Endothelial cell of umbilical vein (primary cell): Measurements from ENCODE around the gene IBA57. TPM values are rescaled to one million over a fixed set of nuclear protein-coding genes. Genes with fewer than 3 reads are reported as not detected.

Source experiments
- BruUV-seq: library from RNA; stranded (reverse); fragments of 400-500 nt; replicated peaks from 2 replicates; lab custom pipeline; 2021; lab: Mats Ljungman, UMichigan
- CTCF ChIA-PET: fragments of 300-600, 350-600 bp; sonication (Branson Sonifier 250); formaldehyde crosslinking; loops from one replicate; lab custom pipeline; 2021; ENCODE audit warnings: antibody characterized with exemption, inconsistent platforms; lab: Charles Lee
- POLR2A ChIA-PET: fragments of 300-600, 350-600 bp; sonication (Branson Sonifier 250); formaldehyde crosslinking; loops from one replicate; lab custom pipeline; 2021; ENCODE audit warnings: antibody characterized with exemption, inconsistent platforms; lab: Charles Lee
- DNase-seq: peaks from one replicate; pipeline ENCODE4 v3.0.0-alpha.2; 2011; ENCODE audit warnings: low read depth, low spot score
- FAIRE-seq: peaks from 2 replicates; lab custom pipeline; 2011; peaks lifted over from hg19 to GRCh38; lab: Jason Lieb, UNC
- H2AFZ ChIP-seq: 2 replicates; pipeline ENCODE4 v1.6.0; 2012; ENCODE audit warnings: low read depth, low read length, control low read depth, inconsistent platforms
- H3K27ac ChIP-seq: 2 replicates; pipeline ENCODE4 v1.5.1; 2011; ENCODE audit warnings: low read depth, mild to moderate bottlenecking, control low read depth, low read length, moderate library complexity; ENCODE audit not compliant: insufficient read depth
- H3K27me3 ChIP-seq, 2 experiments: 2 replicates each; pipeline versions ENCODE4 v1.6.0 to v1.6.1; 2011; ENCODE audit warnings: low read length in 2 of 2, mixed read lengths in 1 of 2; ENCODE audit not compliant: control insufficient read depth in 2 of 2, insufficient read depth in 2 of 2
- H3K36me3 ChIP-seq, 2 experiments: 2 replicates in 1 of 2; 3 replicates in 1 of 2; pipeline ENCODE4 v1.5.1; 2011; ENCODE audit warnings: low read length in 2 of 2, mild to moderate bottlenecking in 1 of 2, moderate library complexity in 1 of 2; ENCODE audit not compliant: control insufficient read depth in 2 of 2, insufficient read depth in 2 of 2; ENCODE audit errors: extremely low read depth in 1 of 2
- H3K4me1 ChIP-seq: 3 replicates; pipeline ENCODE4 v1.5.1; 2011; ENCODE audit warnings: mild to moderate bottlenecking, low read length; ENCODE audit not compliant: control insufficient read depth, insufficient read depth; ENCODE audit errors: extremely low read depth
- H3K4me2 ChIP-seq: 2 replicates; pipeline ENCODE4 v1.6.1; 2011; ENCODE audit warnings: low read length, control low read depth, mixed read lengths; ENCODE audit not compliant: insufficient read depth
- H3K4me3 ChIP-seq, 3 experiments: fragments of 200-600 bp in 1 of 3; sonication (generic), shearing (Covaris generic) in 1 of 3; replicated peaks in 1 of 3; 2 replicates each; pipeline ENCODE4 v1.5.1; 2011 to 2016; ENCODE audit warnings: control low read depth in 3 of 3, low read length in 3 of 3, mild to moderate bottlenecking in 2 of 3, inconsistent platforms in 1 of 3, low read depth in 1 of 3, moderate library complexity in 1 of 3; ENCODE audit not compliant: insufficient read depth in 1 of 3
- H3K79me2 ChIP-seq: 2 replicates; pipeline ENCODE4 v1.6.0; 2012; ENCODE audit warnings: low read length, inconsistent platforms; ENCODE audit not compliant: control insufficient read depth, insufficient read depth
- H3K9ac ChIP-seq: replicated peaks from 2 replicates; pipeline ENCODE3; 2011; ENCODE audit warnings: low read length, control low read depth; ENCODE audit not compliant: insufficient read depth; ENCODE audit errors: extremely low read depth
- H3K9me1 ChIP-seq: replicated peaks from 3 replicates; pipeline ENCODE4 v1.6.0; 2011; ENCODE audit warnings: mild to moderate bottlenecking, low read length; ENCODE audit not compliant: control insufficient read depth, insufficient read depth; ENCODE audit errors: extremely low read depth
- H3K9me3 ChIP-seq: replicated peaks from 2 replicates; pipeline ENCODE4 v1.5.1; 2012; ENCODE audit warnings: low read length, inconsistent platforms; ENCODE audit not compliant: control insufficient read depth, insufficient read depth
- H4K20me1 ChIP-seq: replicated peaks from 2 replicates; pipeline ENCODE3; 2011; ENCODE audit warnings: mild to moderate bottlenecking, low read length; ENCODE audit not compliant: control insufficient read depth, insufficient read depth; ENCODE audit errors: extremely low read depth
- EZH2 ChIP-seq: IDR thresholded peaks from 2 replicates; pipeline ENCODE4 v1.6.1; 2012; ENCODE audit warnings: borderline replicate concordance, low read depth, mild to moderate bottlenecking, moderate library complexity, low read length, inconsistent platforms; ENCODE audit not compliant: severe bottlenecking
- FOS ChIP-seq: IDR thresholded peaks from 2 replicates; pipeline ENCODE4 v1.6.1; 2011; ENCODE audit warnings: mild to moderate bottlenecking, low read length, moderate library complexity, borderline replicate concordance; ENCODE audit not compliant: insufficient read depth
- GATA2 ChIP-seq: IDR thresholded peaks from 2 replicates; pipeline ENCODE4 v1.7.0; 2011; ENCODE audit warnings: low read depth, mild to moderate bottlenecking, moderate library complexity, mixed read lengths, low read length; ENCODE audit not compliant: insufficient read length, insufficient read depth
- JUN ChIP-seq: IDR thresholded peaks from 2 replicates; pipeline ENCODE4 v1.6.1; 2011; ENCODE audit warnings: borderline replicate concordance, low read depth; ENCODE audit not compliant: insufficient read length, insufficient read depth
- MYC ChIP-seq: IDR thresholded peaks from one replicate; pipeline ENCODE4 v1.6.1; 2011; ENCODE audit warnings: mild to moderate bottlenecking, low read depth, low read length
- POLR2A ChIP-seq: IDR thresholded peaks from 2 replicates; pipeline ENCODE4 v1.6.1; 2012; ENCODE audit warnings: low read depth, mild to moderate bottlenecking, control low read depth, low read length
- POLR2AphosphoS5 ChIP-seq: IDR thresholded peaks from 2 replicates; pipeline ENCODE4 v1.6.1; 2012; ENCODE audit warnings: low read depth, mild to moderate bottlenecking, control low read depth, low read length, moderate library complexity; ENCODE audit not compliant: insufficient read depth
- dilution Hi-C: fragments of 300-500 bp; cut with MboI; formaldehyde crosslinking; loops from one replicate; pipeline ENCODE4 v1.15.0; 2019; ENCODE audit warnings: low sequenced_read_pairs; ENCODE audit not compliant: extremely low pct_ligation_motif_present
- intact Hi-C: fragments of 100-400 bp; cut with micrococcal nuclease; formaldehyde crosslinking; loops from one replicate; pipeline ENCODE4 v1.10.0; 2022
- polyA plus RNA-seq, 4 experiments: library from polyadenylated mRNA; depleted of rRNA in 3 of 4; stranded (reverse) in 3 of 4; unstranded in 1 of 4; fragments of >200 nt; gene quantifications; 2 replicates each; pipeline versions ENCODE4 v1.2.1 to v1.2.3, GENCODE V29; 2011 to 2012; ENCODE audit warnings: missing spikeins in 1 of 4
- total RNA-seq: library from RNA; stranded (reverse); gene quantifications from 2 replicates; pipeline ENCODE4 v1.2.3, GENCODE V29; 2021
- TF ChIP-seq, protein P1 (sequence below): IDR thresholded peaks from 2 replicates; pipeline ENCODE4 v1.6.1; 2011; ENCODE audit not compliant: insufficient read depth, insufficient read length
- TF ChIP-seq, protein P2 (sequence below), 2 donors: IDR thresholded peaks; 1 replicate in 1 of 2; 2 replicates in 1 of 2; pipeline ENCODE4 v1.5.1; 2011; ENCODE audit warnings: low read length in 2 of 2, mild to moderate bottlenecking in 2 of 2, moderate library complexity in 2 of 2, control low read depth in 1 of 2, inconsistent platforms in 1 of 2, low read depth in 1 of 2; ENCODE audit not compliant: insufficient read depth in 1 of 2; ENCODE audit errors: extremely low read depth in 1 of 2

Gene IBA57
- total and polyA plus RNA-seq, 2 donors (not counting 3 experiments of a cell fraction or from before 2014, with no cell fraction given) = 3.4 to 7.7 TPM

DNA sequence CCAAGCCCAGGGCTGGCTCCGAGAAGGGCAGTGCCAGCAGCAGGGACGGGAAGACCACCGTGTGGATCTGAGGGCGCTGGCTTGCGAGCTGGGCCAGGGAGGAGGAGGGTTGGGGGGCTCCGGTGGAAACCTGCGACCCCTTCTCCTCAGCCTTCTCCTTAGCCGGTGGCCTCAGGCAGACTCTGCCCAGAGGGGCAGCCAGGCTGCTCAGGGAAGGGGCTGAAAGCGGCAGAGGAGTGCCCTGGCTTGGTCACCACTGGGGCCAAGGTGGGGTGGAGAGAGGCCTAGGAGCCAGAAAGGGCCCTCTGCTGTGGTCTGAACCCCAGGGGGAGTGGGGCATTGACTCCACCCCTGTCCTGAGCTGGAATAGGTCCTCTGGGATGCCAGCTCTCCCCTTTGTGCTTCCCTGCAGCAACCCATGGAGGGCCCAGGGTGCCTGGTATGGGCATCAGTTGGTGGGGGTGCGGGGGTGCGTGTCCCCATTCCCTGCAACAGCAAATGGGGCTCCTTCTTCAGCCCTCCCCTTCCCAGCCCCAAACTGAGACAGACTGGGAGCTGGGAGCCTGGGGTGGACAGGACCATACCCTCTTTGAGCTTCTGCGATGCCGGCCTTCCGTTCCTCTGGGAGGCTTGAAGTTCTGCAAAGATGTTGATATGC is 6.5 kb upstream of the IBA57 start:
- no TSS peak for BruUV-seq
- intact Hi-C loops (no loop called here), dilution Hi-C loops (no loop called here)

More for the DNA sequence above, 6.5 kb upstream of the IBA57 start:
- TF ChIP-seq EZH2 (no peak), MYC (no peak), POLR2A (no peak), GATA2 (no peak), POLR2AphosphoS5 (no peak), JUN (no peak), FOS (no peak)
- TF ChIP-seq, protein P1, sequence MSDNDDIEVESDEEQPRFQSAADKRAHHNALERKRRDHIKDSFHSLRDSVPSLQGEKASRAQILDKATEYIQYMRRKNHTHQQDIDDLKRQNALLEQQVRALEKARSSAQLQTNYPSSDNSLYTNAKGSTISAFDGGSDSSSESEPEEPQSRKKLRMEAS = no peak
- TF ChIP-seq, protein P2, sequence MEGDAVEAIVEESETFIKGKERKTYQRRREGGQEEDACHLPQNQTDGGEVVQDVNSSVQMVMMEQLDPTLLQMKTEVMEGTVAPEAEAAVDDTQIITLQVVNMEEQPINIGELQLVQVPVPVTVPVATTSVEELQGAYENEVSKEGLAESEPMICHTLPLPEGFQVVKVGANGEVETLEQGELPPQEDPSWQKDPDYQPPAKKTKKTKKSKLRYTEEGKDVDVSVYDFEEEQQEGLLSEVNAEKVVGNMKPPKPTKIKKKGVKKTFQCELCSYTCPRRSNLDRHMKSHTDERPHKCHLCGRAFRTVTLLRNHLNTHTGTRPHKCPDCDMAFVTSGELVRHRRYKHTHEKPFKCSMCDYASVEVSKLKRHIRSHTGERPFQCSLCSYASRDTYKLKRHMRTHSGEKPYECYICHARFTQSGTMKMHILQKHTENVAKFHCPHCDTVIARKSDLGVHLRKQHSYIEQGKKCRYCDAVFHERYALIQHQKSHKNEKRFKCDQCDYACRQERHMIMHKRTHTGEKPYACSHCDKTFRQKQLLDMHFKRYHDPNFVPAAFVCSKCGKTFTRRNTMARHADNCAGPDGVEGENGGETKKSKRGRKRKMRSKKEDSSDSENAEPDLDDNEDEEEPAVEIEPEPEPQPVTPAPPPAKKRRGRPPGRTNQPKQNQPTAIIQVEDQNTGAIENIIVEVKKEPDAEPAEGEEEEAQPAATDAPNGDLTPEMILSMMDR (IDR thresholded peaks at IDR 0.05; ENCODE audit: extremely low read depth in 1 of 2, insufficient read depth in 1 of 2, low read depth in 1 of 2, low read length in 2 of 2) = no peak
- FAIRE-seq (no peak), DNase-seq (no peak)
- Histone ChIP-seq H3K4me1 (peaks cover 20% of the 10 kb centered on the region), H3K9ac (no peak overlapping the region), H3K9me1 (no peaks in the 10 kb centered on the region), H3K79me2 (no peaks in the 10 kb centered on the region), H3K9me3 (no peaks in the 10 kb centered on the region), H3K36me3 (no peaks in the 10 kb centered on the region), H3K27ac (no peak overlapping the region), H3K4me2 (no peak overlapping the region), H2AFZ (no peak overlapping the region), H3K4me3 (no peak overlapping the region), H3K27me3 (no peaks in the 10 kb centered on the region), H4K20me1 (no peaks in the 10 kb centered on the region)
- ChIA-PET POLR2A (no interaction called here), CTCF (no interaction called here)
